HG03139 (cell line): ENCODE data around the gene FTSJ1.
"Not testable (repeated sequence)": the region's sequence is repeated elsewhere in the genome, so short reads cannot be mapped to it uniquely, and the experiment has no call there.

Experiments used
- ATAC-seq: cut with Tn5 transposase; IDR thresholded peaks from one replicate; pipeline ENCODE4 v1.9.1; 2021; ENCODE audit not compliant: unreplicated experiment

FTSJ1 gene

GRCh38 chrX:48493890-48494364 lies 17.9 kb downstream of the FTSJ1 start:
- ATAC-seq: no peak

DNA sequence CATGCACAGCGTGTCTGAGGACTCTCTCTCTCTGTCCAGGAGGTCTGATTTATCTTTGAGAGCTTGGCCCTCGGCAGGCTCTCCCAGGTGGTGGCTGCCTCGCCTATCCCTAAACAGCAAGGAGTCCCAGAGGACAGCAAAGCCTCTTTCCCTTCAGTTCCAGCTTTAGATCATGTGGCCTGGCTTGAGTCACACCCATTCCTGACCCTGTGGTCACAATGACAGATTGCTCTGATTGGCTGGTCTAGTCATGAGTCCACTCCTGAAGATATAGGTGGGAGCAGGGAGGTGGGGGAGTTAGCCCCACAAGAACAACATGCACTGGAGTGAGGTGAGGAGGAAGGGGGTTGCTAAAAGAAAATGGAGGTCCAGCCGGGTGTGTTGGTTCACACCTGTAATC lies 20.7 kb downstream of the FTSJ1 start:
- ATAC-seq: no peak

- ATAC-seq: no peak
These were observed 21.9 kb downstream of the FTSJ1 start for GRCh38 chrX:48497871-48498270.

DNA sequence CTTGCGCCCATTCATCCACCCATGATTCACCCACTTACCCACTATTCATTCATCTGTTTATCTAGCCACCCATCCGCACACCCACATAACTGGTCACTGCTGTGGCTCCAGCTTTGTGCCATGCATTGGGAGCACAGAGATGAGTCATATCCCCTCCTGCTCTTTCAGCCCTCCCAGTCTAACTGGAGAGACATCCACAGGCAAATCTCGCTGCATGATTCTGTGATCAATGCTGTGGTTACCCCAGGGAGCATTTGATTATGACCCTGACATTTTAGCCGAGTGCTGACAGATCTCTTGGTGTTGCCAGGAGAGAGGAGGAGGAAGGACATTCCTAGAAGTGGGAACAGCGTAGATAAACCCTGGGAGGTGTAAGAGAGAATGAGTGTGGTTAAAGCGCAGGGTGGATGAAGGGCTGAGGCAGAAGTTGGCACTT lies 22.4 kb downstream of the FTSJ1 start:
- ATAC-seq: no peak

DNA sequence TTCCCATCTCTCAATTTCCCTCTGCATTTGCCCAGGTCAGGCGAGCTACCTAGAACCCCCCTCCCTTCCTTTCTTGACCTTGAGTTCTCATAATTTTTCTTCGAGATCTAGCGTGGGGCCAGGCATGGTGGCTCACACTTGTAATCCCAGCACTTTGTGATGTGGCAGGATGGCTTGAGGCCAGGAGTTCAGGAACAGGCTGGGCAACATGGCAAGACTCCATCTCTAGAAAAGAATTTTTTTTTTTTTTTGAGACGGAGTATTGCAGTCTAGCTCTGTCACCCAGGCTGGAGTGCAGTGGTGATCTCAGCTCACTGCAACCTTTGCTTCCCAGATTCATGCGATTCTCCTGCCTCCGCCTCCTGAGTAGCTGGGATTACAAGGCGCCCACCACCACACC lies 28.3 kb downstream of the FTSJ1 start:
- no peak for ATAC-seq

DNA sequence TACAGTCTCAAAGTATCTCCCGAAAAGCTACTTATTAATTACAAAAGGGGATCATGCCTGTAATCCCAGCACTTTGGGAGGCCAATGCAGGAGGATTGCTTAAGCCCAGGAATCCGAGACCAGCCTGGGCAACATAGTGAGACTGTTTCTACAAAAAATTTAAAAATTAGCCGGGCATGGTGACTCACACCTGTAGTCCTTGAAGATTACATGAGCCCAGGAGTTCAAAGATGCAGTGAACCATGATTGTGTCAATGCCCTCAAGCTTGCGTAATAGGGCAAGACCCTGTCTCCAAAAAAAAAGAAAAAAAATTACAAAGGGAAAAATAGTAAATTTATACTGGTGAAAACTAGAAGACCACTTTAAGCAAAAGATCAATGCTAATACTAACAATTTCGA lies 29.5 kb downstream of the FTSJ1 start:
- no peak for ATAC-seq

DNA sequence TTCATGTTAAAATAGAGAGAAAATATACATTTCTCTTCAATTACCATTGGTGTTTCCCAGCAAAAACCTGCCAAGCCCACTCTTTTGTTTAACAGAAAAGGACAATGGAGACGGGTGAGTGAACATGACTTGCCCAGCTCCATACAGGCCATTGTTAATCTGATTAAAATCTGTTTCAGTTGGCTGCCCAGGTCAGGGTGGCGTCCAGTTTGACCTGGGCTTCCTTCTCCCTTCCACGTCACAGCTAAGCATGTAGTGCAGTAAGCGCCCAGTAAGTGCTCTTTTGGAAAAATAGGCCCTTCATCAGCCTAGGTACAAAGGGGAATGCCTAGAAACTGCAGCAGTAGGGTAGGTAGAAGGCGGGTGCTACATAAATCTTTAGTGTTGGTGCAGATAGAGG lies 31.2 kb downstream of the FTSJ1 start:
- no peak for ATAC-seq

GRCh38 chrX:48508400-48509244 lies 32.6 kb downstream of the FTSJ1 start, which contains the start of gene PORCN:
PORCN (plus strand) TSS chrX:48508992; CDS start chrX:48509821, 829 bp downstream.
- peak; percentile 62 for ATAC-seq

GRCh38 chrX:48509245-48509590 lies 33.2 kb downstream of the FTSJ1 start:
- no peak for ATAC-seq

- no peak for ATAC-seq
These were observed 33.6 kb downstream of the FTSJ1 start for GRCh38 chrX:48509619-48510018.

DNA sequence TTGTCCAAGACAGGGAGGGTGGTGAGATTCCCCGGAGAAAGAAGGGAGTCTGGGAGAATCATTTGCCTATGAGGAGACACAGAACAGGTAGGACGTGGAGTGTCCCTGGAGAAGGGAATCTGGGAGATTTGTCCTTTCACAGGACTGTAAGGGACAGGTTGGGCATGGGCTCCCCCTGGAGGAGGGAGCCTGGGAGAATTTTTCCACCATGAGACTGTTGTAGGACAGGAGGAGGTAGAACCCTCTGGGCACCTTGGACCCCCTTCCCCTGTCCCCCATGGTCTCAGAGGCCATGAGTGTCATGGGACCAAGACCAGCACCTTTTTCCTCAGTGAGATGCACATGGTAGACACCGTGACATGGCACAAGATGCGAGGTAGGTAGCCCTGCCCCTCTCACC lies 35.6 kb downstream of the FTSJ1 start:
- ATAC-seq: no peak

DNA sequence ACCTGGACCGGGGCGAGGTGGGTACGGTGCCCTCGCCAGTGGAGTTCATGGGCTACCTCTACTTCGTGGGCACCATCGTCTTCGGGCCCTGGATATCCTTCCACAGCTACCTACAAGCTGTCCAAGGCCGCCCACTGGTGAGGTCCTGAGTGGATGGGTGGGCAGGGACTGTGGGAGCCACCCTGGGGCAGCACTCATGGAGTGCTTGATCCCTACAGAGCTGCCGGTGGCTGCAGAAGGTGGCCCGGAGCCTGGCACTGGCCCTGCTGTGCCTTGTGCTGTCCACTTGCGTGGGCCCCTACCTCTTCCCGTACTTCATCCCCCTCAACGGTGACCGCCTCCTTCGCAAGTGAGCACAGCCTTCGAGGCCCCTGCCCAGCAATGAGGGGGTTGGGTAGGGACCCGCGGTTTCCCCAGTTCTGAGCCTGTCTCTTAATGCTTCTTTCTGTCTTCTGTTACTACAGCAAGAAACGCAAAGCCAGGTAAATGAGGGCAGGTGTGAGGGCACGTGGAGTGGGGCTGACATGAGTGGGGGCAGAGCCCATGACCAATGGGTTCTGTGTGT lies 36.5 kb downstream of the FTSJ1 start:
- ATAC-seq: no peak

GRCh38 chrX:48513670-48514069 lies 37.7 kb downstream of the FTSJ1 start:
- ATAC-seq: no peak

- ATAC-seq: no peak
These were observed 38.3 kb downstream of the FTSJ1 start for GRCh38 chrX:48514126-48514806.

GRCh38 chrX:48514868-48515460 lies 39.0 kb downstream of the FTSJ1 start:
- no peak for ATAC-seq

- ATAC-seq: no peak
These were observed 39.8 kb downstream of the FTSJ1 start for GRCh38 chrX:48515842-48516241.

DNA sequence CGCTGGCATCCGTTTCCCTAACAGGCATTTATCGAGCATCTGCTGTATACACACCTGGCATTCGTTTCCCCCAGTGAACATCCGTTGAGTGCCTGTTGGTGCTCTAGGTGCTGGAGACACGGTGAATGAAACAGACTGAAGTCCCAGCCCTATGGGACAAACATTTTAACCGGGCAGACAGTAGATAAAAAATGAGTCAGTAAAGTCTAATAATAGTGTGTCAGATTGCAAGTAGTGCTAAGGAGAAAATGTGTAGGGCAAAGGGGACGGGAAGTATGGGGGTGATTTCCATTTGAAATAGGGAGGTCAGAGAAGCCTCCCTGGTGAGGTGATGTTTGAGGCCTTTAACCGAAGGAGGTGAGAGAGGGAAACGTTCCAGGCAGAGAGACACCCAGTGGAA lies 40.3 kb downstream of the FTSJ1 start:
- no peak for ATAC-seq

- ATAC-seq: no peak
These were observed 41.0 kb downstream of the FTSJ1 start for GRCh38 chrX:48516987-48517386.

DNA sequence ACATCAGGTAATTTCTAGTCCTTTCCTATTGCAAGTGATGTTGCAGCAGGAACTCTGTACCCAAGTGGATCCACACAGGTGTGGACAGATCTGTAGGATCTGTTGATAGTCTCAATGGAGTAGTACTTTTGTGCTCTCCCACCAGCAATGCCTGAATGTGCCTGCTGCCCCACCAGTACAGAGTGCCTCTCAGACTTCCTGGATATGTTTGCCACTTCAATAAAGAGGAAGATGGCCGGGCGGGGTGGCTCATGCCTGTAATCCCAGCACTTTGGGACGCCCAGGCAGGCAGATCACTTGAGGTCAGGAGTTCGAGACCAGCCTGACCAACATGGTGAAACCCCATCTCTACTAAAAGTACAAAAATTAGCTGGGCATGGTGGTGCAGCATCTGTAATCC lies 43.5 kb downstream of the FTSJ1 start:
- not testable (repeated sequence) for ATAC-seq

DNA sequence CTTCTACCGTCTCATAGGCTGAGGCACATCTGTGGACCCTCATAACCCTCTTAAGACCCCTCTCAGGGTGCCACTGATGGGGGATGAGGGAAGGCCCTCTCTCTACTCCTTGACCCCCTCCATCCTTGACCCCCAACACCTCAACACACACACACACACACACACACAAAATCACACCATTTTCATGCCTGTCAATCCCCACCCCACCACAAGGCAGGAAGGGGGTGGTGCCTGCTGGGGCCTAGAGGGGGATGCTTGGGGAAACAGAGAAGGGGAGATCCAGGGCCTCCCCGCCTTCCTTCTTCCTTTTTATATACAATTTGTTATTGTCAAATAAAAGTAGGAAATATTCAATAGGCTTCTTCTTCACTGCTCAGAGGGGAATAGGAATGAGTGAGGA lies 44.5 kb downstream of the FTSJ1 start:
- no peak for ATAC-seq

DNA sequence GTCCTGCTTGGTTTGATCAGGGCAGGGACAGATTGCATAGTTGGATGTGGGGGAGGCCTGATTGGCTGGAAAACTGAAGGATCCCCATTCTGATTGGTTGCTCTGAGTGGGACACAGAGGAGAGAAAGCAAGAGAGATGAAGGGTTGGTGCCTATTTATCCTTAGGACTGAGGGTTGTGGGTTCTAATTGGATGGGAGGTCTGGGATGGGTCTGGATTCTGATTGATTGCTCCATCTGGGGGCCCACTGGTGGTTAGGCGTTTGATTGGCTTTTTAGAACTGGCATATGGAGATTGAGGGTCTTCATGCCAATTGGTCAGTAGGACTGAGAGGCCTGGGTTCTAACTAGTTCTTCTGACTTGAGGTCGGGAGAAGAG lies 45.0 kb downstream of the FTSJ1 start:
- ATAC-seq: no peak
